Metanephros (tissue), 1 donor: ENCODE measurements around the gene KLK10. TPM values are rescaled to one million over a fixed set of nuclear protein-coding genes. Genes with fewer than 3 reads are reported as not detected.

Experiments used
- total RNA-seq: library from RNA; depleted of rRNA; stranded (reverse); fragments of >200 nt; gene quantifications from one replicate; pipeline ENCODE4 v1.2.3, GENCODE V29; 2014

KLK10 gene, protein sequence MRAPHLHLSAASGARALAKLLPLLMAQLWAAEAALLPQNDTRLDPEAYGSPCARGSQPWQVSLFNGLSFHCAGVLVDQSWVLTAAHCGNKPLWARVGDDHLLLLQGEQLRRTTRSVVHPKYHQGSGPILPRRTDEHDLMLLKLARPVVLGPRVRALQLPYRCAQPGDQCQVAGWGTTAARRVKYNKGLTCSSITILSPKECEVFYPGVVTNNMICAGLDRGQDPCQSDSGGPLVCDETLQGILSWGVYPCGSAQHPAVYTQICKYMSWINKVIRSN
- total RNA-seq: 0.76 TPM

DNA sequence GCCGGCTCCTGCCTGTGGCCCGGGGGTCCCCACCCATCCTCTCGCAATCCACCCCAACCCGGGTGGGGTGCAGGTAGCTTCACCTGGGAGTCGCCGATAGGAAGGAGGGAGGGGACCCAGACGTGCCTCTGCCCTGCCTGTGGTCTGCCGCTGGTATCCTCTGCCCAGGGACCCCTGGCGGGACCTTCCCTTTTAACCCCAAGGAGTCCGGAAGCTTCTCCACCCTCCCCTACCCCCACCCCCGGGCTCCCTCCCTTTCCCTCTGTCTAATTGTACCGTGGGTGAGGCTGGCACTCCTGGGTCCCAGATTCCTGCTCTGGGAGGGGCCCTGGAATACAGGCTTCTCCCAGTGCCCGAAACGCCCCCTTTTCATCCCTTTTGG is at the start of gene KLK10:
Gene KLK10, minus strand, starts transcription at position 166 of the 382 bp plus-strand sequence. CDS start 579 bp downstream, outside the sequence.

DNA sequence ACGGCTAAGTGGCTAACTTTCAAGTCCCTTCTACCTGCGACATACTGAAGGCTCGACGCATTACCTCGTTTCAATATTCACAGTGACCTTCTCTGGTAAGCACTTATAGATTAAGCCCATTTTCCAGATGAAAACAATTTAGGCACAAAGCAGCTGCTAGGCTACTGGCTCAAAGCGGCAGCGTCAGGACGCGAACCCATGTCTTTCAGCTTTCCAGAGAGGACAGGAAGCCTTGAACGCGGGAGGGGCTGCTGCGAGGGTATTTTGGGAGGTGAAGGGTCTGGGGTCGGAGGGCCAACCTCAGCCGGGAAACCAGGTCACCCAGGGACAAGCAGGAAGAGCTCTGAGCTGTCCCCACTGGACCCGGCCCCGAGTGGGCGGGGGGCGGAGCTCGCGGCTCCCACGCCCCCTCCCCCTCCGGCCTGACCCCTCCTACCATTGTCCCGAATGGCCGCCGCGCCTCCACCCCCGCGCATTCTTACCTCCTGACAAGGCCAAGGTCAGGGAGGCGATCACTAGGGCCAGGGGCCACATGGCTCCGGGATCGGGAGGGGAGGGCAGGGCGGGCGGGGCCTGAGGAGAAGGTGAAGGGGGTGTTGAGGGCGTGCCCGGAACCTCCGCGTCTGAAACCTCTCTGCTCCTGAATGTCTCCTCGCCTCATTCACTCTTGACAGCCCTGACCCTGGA is 45.2 kb upstream of the KLK10 start, which contains the start of gene KLK13:
Gene KLK13, minus strand, starts transcription at position 559 of the 687 bp plus-strand sequence. Its CDS starts 25 bp downstream, at position 534.

DNA sequence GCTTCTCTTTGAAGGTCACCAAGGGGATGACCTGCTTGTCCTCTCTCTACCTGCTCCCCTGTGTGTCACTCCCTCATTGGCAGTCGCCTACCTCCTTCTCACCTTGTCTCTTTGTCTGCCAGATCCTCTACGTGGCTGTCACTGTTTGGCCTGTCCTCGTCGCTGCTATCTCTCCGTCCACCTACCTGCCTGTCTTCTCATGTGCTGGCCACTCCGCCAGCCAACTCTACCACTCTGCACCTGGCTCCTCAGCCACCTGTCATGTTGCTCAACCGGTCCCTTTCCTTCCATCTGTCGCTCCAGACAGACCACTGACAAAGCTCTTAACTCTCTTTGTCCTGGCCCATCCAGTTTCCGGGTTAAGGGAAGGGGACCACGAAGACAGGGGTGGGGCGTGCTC is 15.2 kb upstream of the KLK10 start, which contains the start of gene KLK12:
Gene KLK12, minus strand, starts transcription at position 299 of the 400 bp plus-strand sequence. CDS start 381 bp downstream, outside the sequence.

DNA sequence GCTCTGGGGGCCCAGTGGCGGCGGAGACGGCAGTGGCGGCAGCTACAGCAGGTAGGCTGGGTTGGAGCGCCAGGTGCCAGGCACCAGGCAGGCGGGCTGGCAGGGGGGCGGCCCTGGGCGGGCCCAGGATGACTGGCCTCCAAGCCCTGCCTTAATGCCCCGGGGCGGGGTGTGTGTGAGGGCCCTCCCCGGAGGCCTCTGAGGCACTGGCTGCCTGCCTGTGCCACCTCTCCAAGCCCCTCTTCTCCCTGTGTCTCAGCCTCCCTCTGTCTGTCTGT is 7.0 kb upstream of the KLK10 start, which contains the start of gene KLK11:
Gene KLK11, minus strand, starts transcription at position 63 of the 278 bp plus-strand sequence. CDS start 985 bp downstream, outside the sequence.

DNA sequence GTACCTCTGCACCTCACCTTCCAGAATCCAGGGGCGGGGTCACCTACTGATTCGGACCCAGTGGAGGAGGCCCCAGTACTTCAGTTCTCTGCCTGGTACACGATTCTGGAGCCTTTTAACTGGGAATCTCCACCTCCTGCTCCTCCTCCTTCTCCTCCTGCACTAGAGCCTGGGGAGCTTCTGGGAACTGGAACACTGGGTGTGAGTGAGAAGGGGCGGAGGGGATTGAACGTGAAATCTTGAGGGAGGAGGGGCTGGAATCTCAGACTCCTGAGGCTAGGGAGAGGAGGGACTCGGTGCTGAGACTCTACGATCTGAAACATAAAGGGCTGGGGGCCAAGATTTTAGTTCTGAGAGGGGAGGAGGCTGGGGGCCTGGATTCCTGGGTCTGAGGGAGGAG is 18.0 kb downstream of the KLK10 start, which contains the start of gene KLK8:
Gene KLK8, minus strand, starts transcription at position 90 of the 400 bp plus-strand sequence. CDS start 437 bp downstream, outside the sequence.

DNA sequence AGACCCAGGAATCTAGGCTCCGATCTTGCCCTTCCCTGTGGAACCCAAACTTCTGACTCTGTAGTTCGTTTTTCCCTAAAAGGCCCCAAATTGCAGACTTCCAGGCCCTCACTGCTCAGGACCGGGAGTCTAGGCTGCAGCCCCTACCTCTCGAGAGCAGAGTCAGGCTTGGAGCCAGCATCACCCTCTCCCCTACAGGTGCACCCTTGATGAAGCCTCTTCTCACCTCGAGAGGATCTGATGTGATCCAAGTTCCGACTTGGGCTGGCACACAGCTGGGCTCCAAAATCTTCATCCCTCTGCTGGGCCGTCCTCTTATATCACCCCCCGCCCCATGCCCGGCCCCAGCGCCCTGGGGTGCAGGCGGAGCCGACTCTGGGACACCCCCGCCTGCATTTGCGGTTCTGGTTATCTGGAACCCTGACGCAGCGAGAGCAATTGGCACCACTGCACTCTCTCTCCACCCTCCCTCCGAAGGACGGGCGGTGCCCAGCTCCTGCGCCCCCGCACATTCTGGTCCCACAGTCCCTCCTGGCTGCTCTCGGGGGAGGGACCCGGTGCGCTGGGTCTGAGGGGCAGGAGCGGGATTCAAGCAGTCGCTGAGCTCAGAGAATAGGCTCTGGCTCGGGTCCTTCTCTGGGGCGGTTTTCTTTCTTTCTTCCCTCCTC is 35.8 kb downstream of the KLK10 start, which contains the start of gene KLK7:
Gene KLK7, minus strand, starts transcription at position 293 of the 668 bp plus-strand sequence. CDS start 1,518 bp downstream, outside the sequence.

DNA sequence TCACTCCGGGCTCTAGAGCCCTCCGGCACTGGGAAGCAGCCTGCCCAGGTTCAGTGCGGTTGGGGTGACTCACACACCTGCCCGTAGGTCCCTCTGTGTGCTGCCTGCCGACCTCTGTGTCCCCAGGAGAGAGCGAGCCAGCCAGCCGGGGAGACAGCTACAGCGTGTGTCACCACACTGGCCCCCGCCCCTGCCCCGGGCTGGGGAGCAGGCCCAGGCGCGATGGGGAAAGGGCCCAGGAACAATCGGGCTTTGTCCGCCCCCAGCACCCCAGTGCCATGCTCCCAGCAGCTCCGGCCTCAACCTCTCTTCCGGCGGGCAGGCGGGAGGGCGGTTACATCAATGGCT is 50.1 kb downstream of the KLK10 start, which contains the start of gene KLK6:
Gene KLK6, minus strand, starts transcription at position 179 of the 348 bp plus-strand sequence. CDS start 1,487 bp downstream, outside the sequence.

Other genes with a start within 250 kb of the KLK10 start
- gene GPR32, start 249.2 kb downstream of the KLK10 start, total RNA-seq: not detected
- gene ACP4, start 229.3 kb downstream of the KLK10 start, total RNA-seq: not detected
- gene KLK1, start 195.9 kb downstream of the KLK10 start, total RNA-seq: 0.35 TPM
- not detected for gene KLK15, start 186.1 kb downstream of the KLK10 start, total RNA-seq
- not detected for gene KLK3, start 164.8 kb downstream of the KLK10 start, total RNA-seq
- not detected for gene KLK2, start 146.3 kb downstream of the KLK10 start, total RNA-seq
- not detected for gene KLK4, start 108.3 kb downstream of the KLK10 start, total RNA-seq
- gene KLK5, start 66.7 kb downstream of the KLK10 start, total RNA-seq: 0.93 TPM
- gene KLK6, start 50.1 kb downstream of the KLK10 start, total RNA-seq: 6.7 TPM
- gene KLK7, start 35.8 kb downstream of the KLK10 start, total RNA-seq: 2.9 TPM
- 3.3 TPM for gene KLK8, start 18.1 kb downstream of the KLK10 start, total RNA-seq
- not detected for gene KLK11, start 6.9 kb upstream of the KLK10 start, total RNA-seq
- gene KLK12, start 15.3 kb upstream of the KLK10 start, total RNA-seq: not detected
- 0.35 TPM for gene KLK13, start 45.4 kb upstream of the KLK10 start, total RNA-seq
- gene KLK14, start 63.2 kb upstream of the KLK10 start, total RNA-seq: 0.18 TPM
- gene CTU1, start 88.7 kb upstream of the KLK10 start, total RNA-seq: 6.5 TPM
- gene SIGLEC9, start 105.2 kb upstream of the KLK10 start, total RNA-seq: 2.6 TPM
- 1.5 TPM for gene SIGLEC7, start 122.6 kb upstream of the KLK10 start, total RNA-seq
- 3.9 TPM for gene CD33, start 205.4 kb upstream of the KLK10 start, total RNA-seq
- not detected for gene SIGLECL1, start 231.4 kb upstream of the KLK10 start, total RNA-seq